Ammon's horn (tissue), 1 donor: ENCODE measurements around the gene SMIM43.
A peak's percentile ranks its signal among the peaks of the same experiment; 100 is the strongest.
"Not testable (repeated sequence)": the region's sequence is repeated elsewhere in the genome, so short reads cannot be mapped to it uniquely, and the experiment has no call there.

ENCODE experiments used
- DNase-seq: peaks from one replicate; pipeline ENCODE4 v3.0.0-alpha.2; 2016; ENCODE audit warnings: low spot score

SMIM43 gene

DNA sequence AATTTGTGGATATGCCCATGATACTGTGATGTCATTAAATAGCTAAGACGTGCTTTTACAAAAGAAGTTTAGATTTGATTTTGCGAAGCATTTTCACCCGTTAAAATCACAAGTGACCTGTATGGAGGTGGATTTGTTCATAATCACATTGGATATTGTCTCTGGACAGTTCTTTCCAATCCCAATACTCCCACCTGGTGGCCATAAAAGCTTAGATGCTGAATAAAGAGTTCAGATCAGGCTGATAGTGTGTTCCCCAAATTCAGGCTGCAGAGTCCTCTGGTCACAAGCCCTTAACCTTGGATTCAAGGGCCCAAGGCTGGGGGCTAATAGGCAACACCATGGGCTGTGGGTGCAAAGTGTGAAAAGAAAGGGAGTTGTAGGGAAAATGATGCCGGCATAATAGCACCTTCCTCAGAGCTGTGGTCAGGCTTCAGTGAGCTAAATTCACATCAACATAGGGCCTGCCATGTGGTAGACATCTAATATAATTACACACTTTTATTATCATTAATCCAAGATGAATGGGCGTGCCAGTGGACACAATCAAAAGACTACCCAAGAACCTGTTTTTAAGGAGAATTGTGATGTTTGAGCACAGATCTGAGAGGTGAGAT lies 28.1 kb downstream of the SMIM43 start:
- peak; percentile 27 for DNase-seq

DNA sequence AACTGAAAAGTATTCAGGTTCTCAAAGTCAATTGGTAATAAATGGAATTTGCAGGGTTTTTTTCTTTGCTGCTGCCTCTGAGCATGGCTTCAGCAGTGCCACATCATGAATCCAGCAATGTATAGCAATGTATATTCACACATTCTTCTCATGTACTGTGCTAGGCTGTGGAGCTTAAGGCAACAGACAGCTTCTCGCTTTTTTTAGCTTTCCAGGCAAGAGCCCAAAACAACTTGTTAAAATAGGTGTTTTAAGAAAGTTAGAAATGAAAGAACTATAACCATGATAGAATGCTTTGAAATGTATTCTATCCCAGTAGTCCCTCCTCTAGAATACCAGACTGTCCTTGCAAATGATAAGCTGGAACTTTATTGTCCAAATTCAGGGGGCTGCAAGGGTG lies 30.4 kb downstream of the SMIM43 start:
- DNase-seq: no peak

GRCh38 chr4:121733942-121734341 lies 31.0 kb downstream of the SMIM43 start:
- no peak for DNase-seq

- DNase-seq: not testable (repeated sequence)
Measured at GRCh38 chr4:121729753-121730152, 35.2 kb downstream of the SMIM43 start.

- no peak for DNase-seq
Measured at GRCh38 chr4:121728798-121729226, 36.2 kb downstream of the SMIM43 start.

GRCh38 chr4:121728066-121728465 lies 36.9 kb downstream of the SMIM43 start:
- DNase-seq: no peak

DNA sequence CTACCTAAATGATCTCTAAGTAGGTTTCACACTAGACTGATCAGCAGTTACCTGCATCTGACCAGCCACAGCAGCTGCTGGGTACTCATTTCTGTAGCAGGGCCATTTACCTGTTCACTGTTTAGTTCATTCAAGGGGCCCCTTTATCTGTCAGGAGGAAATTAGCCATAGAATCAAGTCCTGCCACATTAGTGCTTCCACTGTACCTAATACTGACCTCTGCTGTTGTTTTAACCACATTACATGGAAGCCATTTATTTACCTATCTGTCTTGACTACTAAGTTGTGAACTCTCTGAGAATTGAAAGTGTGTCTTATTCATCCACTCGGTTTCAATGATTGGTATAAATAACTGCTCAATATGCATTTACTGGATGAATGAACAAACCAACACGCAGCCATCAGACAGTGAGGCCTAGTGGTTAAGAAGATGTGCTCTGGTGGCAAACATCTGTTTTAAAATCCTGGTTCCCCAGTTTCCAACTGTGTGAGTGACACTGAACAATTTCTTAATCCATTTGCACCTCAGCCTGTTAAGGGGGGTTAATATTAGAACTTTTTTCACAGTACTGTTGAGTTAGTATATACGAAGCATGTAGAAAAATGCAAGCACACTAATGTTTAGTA lies 38.2 kb downstream of the SMIM43 start:
- DNase-seq: peak; percentile 55

DNA sequence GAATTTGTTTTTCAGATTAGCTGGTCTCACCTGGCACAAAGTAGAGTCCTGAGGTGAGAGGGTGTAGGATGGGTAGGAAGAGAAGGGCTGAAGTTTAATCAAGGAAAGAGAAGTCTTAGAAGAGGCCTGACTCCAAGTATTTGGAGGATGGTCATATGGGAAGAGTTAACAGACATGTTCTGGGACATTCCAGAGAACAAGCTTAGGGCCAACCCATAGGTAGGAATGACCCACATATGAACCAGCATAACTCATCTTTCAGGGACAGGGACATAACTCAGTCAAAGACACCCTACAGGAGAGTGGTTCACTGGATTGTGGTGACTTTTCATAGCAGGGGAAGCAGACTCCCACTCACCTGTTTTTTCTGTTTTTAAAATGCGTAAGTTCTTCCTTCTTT lies 40.3 kb downstream of the SMIM43 start:
- no peak for DNase-seq

GRCh38 chr4:121721700-121722099 lies 43.3 kb downstream of the SMIM43 start:
- DNase-seq: no peak

DNA sequence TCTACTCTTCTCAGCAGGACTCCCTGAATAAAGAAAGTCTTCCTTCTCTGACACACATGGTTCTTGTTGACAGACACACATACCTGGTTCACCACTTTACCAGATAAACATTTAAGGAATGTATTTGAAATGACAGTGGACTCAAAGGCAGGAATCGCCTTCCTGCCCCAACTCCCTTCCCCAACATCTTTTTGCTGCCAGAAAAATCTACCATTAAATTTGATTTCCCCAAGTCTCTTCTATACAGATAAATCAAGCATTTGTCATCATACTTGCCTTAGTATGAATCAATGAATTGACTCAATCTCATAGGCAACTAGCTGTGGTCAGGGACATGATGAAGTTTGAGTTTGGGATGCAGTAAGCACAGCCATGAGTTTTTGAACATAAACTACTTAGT lies 44.9 kb downstream of the SMIM43 start:
- no peak for DNase-seq

DNA sequence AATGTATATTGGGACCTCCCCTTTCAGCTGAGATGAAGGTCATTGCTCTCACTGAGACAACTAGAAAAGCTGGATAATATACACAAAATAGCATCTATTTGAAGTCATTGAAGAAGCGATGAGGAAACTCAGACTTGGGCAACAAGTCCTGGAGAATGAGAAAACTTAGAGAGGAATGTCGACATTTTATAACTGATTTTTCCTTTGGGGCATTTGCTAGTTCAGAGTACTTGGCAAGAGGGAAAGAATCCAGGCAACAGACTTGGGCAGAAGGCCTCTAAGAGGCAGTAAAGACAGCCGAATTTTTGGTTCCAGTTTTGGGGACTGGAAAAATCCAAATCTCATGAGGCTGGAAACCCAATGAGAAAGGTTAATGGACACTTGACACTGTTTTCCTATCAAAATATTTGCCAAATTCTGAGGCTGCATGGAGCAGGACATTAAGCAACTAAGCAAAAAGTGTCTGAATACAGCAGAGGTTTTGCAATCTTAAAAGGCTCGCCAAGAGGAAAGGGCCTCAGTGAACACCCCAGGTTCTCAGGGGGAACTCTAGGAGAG lies 47.2 kb downstream of the SMIM43 start:
- no peak for DNase-seq

DNA sequence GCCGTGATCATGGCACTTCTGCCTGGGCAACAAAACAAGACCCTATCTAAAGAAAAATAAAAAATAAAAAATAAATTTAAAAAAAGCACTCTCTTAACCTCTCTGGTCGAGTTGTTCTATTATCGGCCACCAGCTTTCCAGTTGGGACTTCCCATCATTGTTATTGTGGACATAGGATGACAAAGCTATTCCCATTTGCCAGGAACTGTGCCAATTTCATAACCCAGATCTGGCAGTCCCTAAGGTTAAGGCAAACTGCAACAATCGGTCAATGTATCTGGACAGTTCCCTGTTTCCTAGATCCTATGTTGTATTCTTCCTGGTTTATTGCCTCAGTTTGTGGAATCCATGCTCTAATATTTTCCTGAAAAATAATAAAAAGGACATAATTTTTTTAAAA lies 50.4 kb downstream of the SMIM43 start:
- no peak for DNase-seq

GRCh38 chr4:121712783-121713182 lies 52.2 kb downstream of the SMIM43 start:
- DNase-seq: no peak

DNA sequence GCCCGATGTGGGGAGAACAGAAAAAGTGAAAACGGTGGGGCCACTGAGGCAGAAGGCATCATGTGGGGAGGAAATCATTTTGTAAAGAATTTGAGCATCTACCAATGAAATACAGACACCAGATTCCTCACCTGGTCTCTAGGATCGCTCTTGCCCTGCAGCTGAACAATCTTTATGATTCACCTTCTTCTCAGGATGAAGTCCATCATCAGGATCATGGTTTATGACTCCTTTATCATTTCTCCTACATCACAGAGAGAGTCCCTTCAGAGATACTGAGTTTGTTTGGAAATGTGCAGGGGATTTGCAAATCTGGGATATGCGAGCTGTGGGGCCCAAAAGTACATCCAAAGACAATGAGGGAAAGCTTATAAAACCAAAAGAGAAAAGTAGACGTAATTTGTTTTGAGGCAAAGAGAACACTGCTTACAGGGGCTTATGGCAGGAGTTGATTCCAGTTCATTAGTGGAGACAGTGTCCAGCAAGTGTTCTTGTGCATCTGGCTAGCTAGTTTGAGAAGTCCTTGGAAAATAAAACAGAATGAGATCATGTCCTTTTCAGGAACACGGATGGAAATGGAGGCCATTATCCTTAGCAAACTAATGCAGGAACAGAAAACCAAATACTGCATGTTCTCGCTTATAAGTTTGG lies 52.8 kb downstream of the SMIM43 start:
- no peak for DNase-seq

DNA sequence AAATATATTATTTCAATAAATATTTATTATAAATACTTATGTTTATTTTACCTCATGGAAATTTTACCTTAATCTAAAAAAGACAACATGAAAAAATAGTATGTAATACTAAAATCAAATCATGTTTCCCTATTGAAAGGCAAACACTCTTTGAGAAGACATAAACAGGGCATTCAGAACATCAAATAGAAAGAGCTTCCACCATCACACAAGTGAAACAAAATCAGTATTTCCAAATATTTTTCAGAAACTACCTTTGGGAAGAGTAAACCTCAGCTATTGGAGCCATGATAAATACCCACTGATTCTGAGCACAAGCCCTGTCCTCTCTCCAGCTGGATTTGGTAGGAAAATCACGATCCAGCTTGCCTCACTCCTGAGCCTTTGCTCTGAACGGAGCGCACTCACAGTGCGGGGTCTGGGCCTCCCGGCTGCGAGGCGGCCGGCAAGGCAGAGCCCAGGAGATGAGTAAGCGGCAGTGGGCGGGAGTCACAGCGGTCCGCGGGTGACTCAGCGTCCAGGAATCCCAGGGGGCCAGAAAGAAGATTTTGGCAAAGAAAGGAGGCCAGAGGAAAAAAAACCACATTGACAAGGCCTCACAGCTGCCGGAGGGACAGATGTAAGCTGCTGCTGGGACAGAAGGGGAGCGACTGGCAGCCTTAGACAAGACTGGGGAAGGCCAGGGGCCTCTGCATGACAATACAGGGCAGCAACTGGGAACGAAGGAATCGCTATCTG lies 53.5 kb downstream of the SMIM43 start:
- DNase-seq: peak; percentile 70

- no peak for DNase-seq
Measured at GRCh38 chr4:121709766-121710405, 55.1 kb downstream of the SMIM43 start.
